GM21526 (cell line): Measurements from ENCODE around the gene HSF5.
"Not testable (repeated sequence)": the region's sequence is repeated elsewhere in the genome, so short reads cannot be mapped to it uniquely, and the experiment has no call there.

Experiments
- ATAC-seq: cut with Tn5 transposase; IDR thresholded peaks from one replicate; pipeline ENCODE4 v1.9.1; 2021; ENCODE audit warnings: moderate library complexity; ENCODE audit not compliant: unreplicated experiment, low FRiP score

The HSF5 gene

GRCh38 chr17:58516644-58517377, 28.6 kb upstream of the HSF5 start:
- no peak for ATAC-seq

- no peak for ATAC-seq
Observed at GRCh38 chr17:58515286-58515685, 27.1 kb upstream of the HSF5 start.

- no peak for ATAC-seq
Observed at GRCh38 chr17:58514770-58515157, 26.6 kb upstream of the HSF5 start.

GRCh38 chr17:58513965-58514769, 26.0 kb upstream of the HSF5 start, which contains the start of gene MTMR4:
Gene MTMR4, minus strand, starts transcription at chr17:58514638. Its CDS starts 231 bp downstream, at chr17:58514407.
- ATAC-seq, result no peak

- no peak for ATAC-seq
Observed at GRCh38 chr17:58513267-58513964, 25.2 kb upstream of the HSF5 start.

GRCh38 chr17:58510075-58510474, 21.9 kb upstream of the HSF5 start:
- no peak for ATAC-seq

GRCh38 chr17:58508341-58509067, 20.3 kb upstream of the HSF5 start:
- ATAC-seq, result no peak

GRCh38 chr17:58507123-58507634, 19.0 kb upstream of the HSF5 start:
- no peak for ATAC-seq

GRCh38 chr17:58506354-58507080, 18.3 kb upstream of the HSF5 start:
- no peak for ATAC-seq

GRCh38 chr17:58504826-58505351, 16.7 kb upstream of the HSF5 start:
- ATAC-seq, result peak; percentile 76

GRCh38 chr17:58503866-58504265, 15.7 kb upstream of the HSF5 start:
- no peak for ATAC-seq

GRCh38 chr17:58503134-58503533, 14.9 kb upstream of the HSF5 start:
- not testable (repeated sequence) for ATAC-seq

- ATAC-seq, result no peak
Observed at GRCh38 chr17:58501451-58501850, 13.2 kb upstream of the HSF5 start.

- ATAC-seq, result no peak
Observed at GRCh38 chr17:58498177-58498828, 10.1 kb upstream of the HSF5 start.

- no peak for ATAC-seq
Observed at GRCh38 chr17:58493506-58493905, 5.3 kb upstream of the HSF5 start.

GRCh38 chr17:58492238-58493121, 4.3 kb upstream of the HSF5 start:
- no peak for ATAC-seq

- no peak for ATAC-seq
Observed at GRCh38 chr17:58491510-58492045, 3.4 kb upstream of the HSF5 start.

GRCh38 chr17:58488428-58488890, 251 bp upstream of the HSF5 start:
- no peak for ATAC-seq
